Astrocyte (in vitro differentiated cells and primary cell): ENCODE results near the gene KDM1A. TPM values are rescaled to one million over a fixed set of nuclear protein-coding genes. Genes with fewer than 3 reads are reported as not detected.
"Not testable (repeated sequence)": the region's sequence is repeated elsewhere in the genome, so short reads cannot be mapped to it uniquely, and the experiment has no call there.

Experiments
- DNase-seq: peaks from one replicate; pipeline ENCODE4 v3.0.0-alpha.2; 2010; ENCODE audit warnings: low read depth
- FAIRE-seq: peaks from 2 replicates; lab custom pipeline; 2011; peaks lifted over from hg19 to GRCh38; lab: Jason Lieb, UNC
- H2AFZ ChIP-seq: 2 replicates; pipeline ENCODE4 v1.6.0; 2012; ENCODE audit warnings: low read depth, low read length, inconsistent platforms
- H3K27ac ChIP-seq: 2 replicates; pipeline ENCODE4 v1.5.1; 2011; ENCODE audit warnings: low read depth, low read length, inconsistent platforms
- H3K27me3 ChIP-seq: 2 replicates; pipeline ENCODE4 v1.6.0; 2011; ENCODE audit warnings: low read length, inconsistent platforms; ENCODE audit not compliant: insufficient read depth
- H3K36me3 ChIP-seq: 2 replicates; pipeline ENCODE4 v1.5.1; 2011; ENCODE audit warnings: low read length, inconsistent platforms; ENCODE audit not compliant: insufficient read depth
- H3K4me1 ChIP-seq: 2 replicates; pipeline ENCODE4 v1.5.1; 2011; ENCODE audit warnings: low read length, inconsistent platforms; ENCODE audit not compliant: insufficient read depth
- H3K4me2 ChIP-seq: 2 replicates; pipeline ENCODE4 v1.6.0; 2012; ENCODE audit warnings: low read length, inconsistent platforms
- H3K4me3 ChIP-seq: 2 replicates; pipeline ENCODE4 v1.5.1; 2011; ENCODE audit warnings: low read depth, mild to moderate bottlenecking, low read length, inconsistent platforms; ENCODE audit not compliant: insufficient read depth
- H3K79me2 ChIP-seq: 2 replicates; pipeline ENCODE4 v1.6.0; 2012; ENCODE audit warnings: mild to moderate bottlenecking, low read length, inconsistent platforms; ENCODE audit not compliant: insufficient read depth
- H3K9ac ChIP-seq: 2 replicates; pipeline ENCODE4 v1.6.0; 2012; ENCODE audit warnings: mild to moderate bottlenecking, low read length, inconsistent platforms
- H3K9me3 ChIP-seq: 2 replicates; pipeline ENCODE4 v1.5.1; 2012; ENCODE audit warnings: low read depth, mild to moderate bottlenecking, low read length, inconsistent platforms; ENCODE audit not compliant: insufficient read depth
- H4K20me1 ChIP-seq: 2 replicates; pipeline ENCODE4 v1.6.0; 2012; ENCODE audit warnings: low read length, inconsistent platforms; ENCODE audit not compliant: insufficient read depth
- H3K27ac Mint-ChIP-seq: one replicate; pipeline ENCODE4 v1.8.0; 2021; ENCODE audit warnings: mild to moderate bottlenecking, mixed read lengths; ENCODE audit not compliant: unreplicated experiment
- H3K27me3 Mint-ChIP-seq: one replicate; pipeline ENCODE4 v1.8.0; 2021; ENCODE audit warnings: low read depth, mixed read lengths; ENCODE audit not compliant: unreplicated experiment
- H3K36me3 Mint-ChIP-seq: one replicate; pipeline ENCODE4 v1.8.0; 2021; ENCODE audit warnings: low read depth, mixed read lengths; ENCODE audit not compliant: unreplicated experiment
- H3K4me1 Mint-ChIP-seq: one replicate; pipeline ENCODE4 v1.8.0; 2021; ENCODE audit warnings: low read depth, mixed read lengths; ENCODE audit not compliant: unreplicated experiment
- H3K4me3 Mint-ChIP-seq: one replicate; pipeline ENCODE4 v1.8.0; 2021; ENCODE audit warnings: mild to moderate bottlenecking, moderate library complexity, mixed read lengths; ENCODE audit not compliant: unreplicated experiment
- H3K9me3 Mint-ChIP-seq: one replicate; pipeline ENCODE4 v1.8.0; 2021; ENCODE audit warnings: mild to moderate bottlenecking, mixed read lengths; ENCODE audit not compliant: unreplicated experiment
- CTCF ChIP-seq: IDR thresholded peaks from 2 replicates; pipeline ENCODE4 v1.5.1; 2011; ENCODE audit warnings: low read depth, mild to moderate bottlenecking, inconsistent platforms, low read length, moderate library complexity; ENCODE audit not compliant: insufficient read depth
- EZH2 ChIP-seq: IDR thresholded peaks from 2 replicates; pipeline ENCODE4 v1.6.1; 2012; ENCODE audit warnings: mild to moderate bottlenecking, low read length, inconsistent platforms; ENCODE audit not compliant: insufficient read depth
- total RNA-seq: library from RNA; stranded (reverse); gene quantifications from 2 replicates; pipeline ENCODE4 v1.2.1, GENCODE V29; 2021

Gene KDM1A
- total RNA-seq, 1 donor from 2014 or later = 110 TPM

- no peaks in the 10 kb centered on the region for H4K20me1 ChIP-seq
- H3K27me3 Mint-ChIP-seq = no peaks in the 10 kb centered on the region
- H3K79me2 ChIP-seq = no peaks in the 10 kb centered on the region
- H3K36me3 ChIP-seq = no peaks in the 10 kb centered on the region
- no peak overlapping the region for H3K4me3 ChIP-seq
- H2AFZ ChIP-seq = no peak overlapping the region
- H3K9me3 Mint-ChIP-seq = peaks cover 12% of the 10 kb centered on the region
- H3K36me3 Mint-ChIP-seq = no peaks in the 10 kb centered on the region
- TF ChIP-seq EZH2 (no peak), CTCF (no peak)
- no peak overlapping the region for H3K27ac ChIP-seq
- DNase-seq (no peak), FAIRE-seq (no peak)
- no peak overlapping the region for H3K4me3 Mint-ChIP-seq
- H3K27ac Mint-ChIP-seq = no peak overlapping the region
- H3K9ac ChIP-seq = no peak overlapping the region
- H3K4me1 ChIP-seq = no peaks in the 10 kb centered on the region
- no peak overlapping the region for H3K4me2 ChIP-seq
- no peaks in the 10 kb centered on the region for H3K4me1 Mint-ChIP-seq
- no peaks in the 10 kb centered on the region for H3K27me3 ChIP-seq
- H3K9me3 ChIP-seq = peaks cover 5% of the 10 kb centered on the region
These were observed 23.5 kb upstream of the KDM1A start for GRCh38 chr1:22995774-22996173.

- not testable (repeated sequence) for H3K4me2 ChIP-seq, H3K36me3 ChIP-seq, H3K4me3 ChIP-seq, DNase-seq, H3K27me3 ChIP-seq, H4K20me1 ChIP-seq, H3K27ac Mint-ChIP-seq, H3K27me3 Mint-ChIP-seq, H3K79me2 ChIP-seq, H3K9me3 Mint-ChIP-seq, H3K9me3 ChIP-seq, H3K36me3 Mint-ChIP-seq, H3K4me3 Mint-ChIP-seq, FAIRE-seq, H3K27ac ChIP-seq, H3K4me1 Mint-ChIP-seq, H2AFZ ChIP-seq, H3K4me1 ChIP-seq, H3K9ac ChIP-seq
These were observed 21.7 kb upstream of the KDM1A start for GRCh38 chr1:22997528-22997927.

- not testable (repeated sequence) for H3K27ac ChIP-seq, H3K9me3 ChIP-seq, H3K79me2 ChIP-seq, H3K4me3 ChIP-seq, H4K20me1 ChIP-seq, DNase-seq, H3K36me3 Mint-ChIP-seq, H2AFZ ChIP-seq, H3K4me3 Mint-ChIP-seq, H3K9me3 Mint-ChIP-seq, H3K36me3 ChIP-seq, H3K27ac Mint-ChIP-seq, H3K4me2 ChIP-seq, H3K27me3 Mint-ChIP-seq, H3K4me1 Mint-ChIP-seq, H3K4me1 ChIP-seq, H3K9ac ChIP-seq, FAIRE-seq, H3K27me3 ChIP-seq
These were observed 19.1 kb upstream of the KDM1A start for GRCh38 chr1:23000133-23000532.

- not testable (repeated sequence) for H3K4me1 ChIP-seq, FAIRE-seq, DNase-seq, H3K9ac ChIP-seq, H4K20me1 ChIP-seq, H3K4me3 Mint-ChIP-seq, H2AFZ ChIP-seq, H3K4me1 Mint-ChIP-seq, H3K36me3 Mint-ChIP-seq, H3K27ac Mint-ChIP-seq, H3K4me2 ChIP-seq, H3K9me3 Mint-ChIP-seq, H3K4me3 ChIP-seq, H3K27me3 ChIP-seq, H3K79me2 ChIP-seq, H3K9me3 ChIP-seq, H3K36me3 ChIP-seq, H3K27ac ChIP-seq, H3K27me3 Mint-ChIP-seq
These were observed 17.1 kb upstream of the KDM1A start for GRCh38 chr1:23002218-23002617.
